HG03460 (cell line): ENCODE data around the gene ZBTB2.
"Not testable (repeated sequence)": the region's sequence is repeated elsewhere in the genome, so short reads cannot be mapped to it uniquely, and the experiment has no call there.

Experiments
- ATAC-seq: cut with Tn5 transposase; IDR thresholded peaks from one replicate; pipeline ENCODE4 v1.9.1; 2021; ENCODE audit not compliant: unreplicated experiment

The ZBTB2 gene

DNA sequence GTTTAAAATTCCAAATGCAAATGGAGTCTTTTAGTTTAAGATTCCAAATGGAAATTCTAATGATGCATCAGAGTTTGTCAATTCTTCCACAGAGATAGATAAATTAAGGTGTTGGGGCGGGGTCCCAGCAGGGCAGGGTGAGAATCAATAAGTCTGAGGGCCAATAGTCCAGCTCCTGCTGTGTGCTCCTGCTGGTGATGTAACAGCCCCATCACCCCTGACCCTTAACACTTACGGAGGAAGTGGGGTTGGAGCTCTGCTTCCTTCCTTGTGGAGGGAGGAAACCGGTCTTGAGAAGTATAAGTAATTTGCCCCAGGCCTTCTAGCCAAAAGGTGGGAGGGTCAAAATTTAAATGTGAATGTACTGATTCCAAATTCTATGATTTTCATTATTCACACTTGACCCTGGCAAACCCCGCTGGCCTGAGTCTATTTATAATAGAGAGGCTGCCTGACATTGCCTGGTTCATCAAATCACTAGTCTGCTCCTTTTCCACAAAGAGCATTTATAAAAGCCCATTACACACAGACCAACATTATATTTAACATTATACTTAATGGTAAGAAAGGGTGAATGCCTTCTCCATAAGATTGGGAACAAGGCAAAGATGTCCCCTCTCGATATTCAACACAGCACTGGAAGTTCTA is 17.2 kb downstream of the ZBTB2 start:
- no peak for ATAC-seq

DNA sequence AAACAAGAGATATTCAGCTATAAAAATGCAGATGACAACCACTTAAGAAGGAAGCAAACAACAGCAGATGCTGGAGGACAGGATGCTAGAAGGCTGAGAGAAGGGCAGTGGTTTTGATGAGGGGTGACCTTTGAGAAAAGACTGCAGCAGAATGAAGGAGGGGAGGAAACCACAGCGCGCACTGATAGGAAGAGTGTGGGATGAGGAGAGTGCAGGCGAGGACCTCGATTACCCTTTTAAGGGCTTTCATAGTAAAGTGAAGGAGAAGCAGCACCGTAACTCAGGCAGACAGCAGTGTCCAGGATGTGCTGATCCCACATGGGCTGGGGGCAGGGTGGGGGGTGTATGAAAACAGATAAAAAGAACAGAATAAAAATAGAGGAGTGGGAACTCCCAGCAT is 19.2 kb downstream of the ZBTB2 start:
- no peak for ATAC-seq

DNA sequence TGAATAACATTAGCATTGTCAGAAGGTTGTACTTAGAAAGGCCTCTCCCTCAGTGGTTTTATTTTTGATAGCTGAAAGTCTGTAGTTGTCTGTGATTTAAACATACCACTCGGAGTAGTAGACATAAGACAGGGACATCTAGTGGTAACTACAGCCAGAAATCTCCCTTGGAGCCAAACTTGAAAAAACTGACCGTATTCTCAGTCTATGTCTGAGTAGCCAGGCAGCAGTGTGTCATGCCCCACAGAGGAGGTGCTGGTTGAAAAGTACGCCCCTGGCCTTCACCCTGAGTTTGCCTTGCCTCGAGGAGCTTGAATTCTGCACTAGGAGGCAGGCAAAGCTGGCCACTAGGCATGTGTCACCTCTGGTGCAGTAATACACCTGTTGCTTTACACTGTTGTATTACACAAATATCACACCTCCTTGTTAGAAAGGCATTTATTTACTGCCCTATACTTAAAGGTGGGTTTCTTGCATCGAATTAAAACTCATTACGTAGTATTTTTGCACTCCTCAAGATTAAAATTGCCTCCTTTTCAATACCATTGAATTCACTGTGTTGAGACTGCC is 20.8 kb downstream of the ZBTB2 start:
- ATAC-seq = no peak

DNA sequence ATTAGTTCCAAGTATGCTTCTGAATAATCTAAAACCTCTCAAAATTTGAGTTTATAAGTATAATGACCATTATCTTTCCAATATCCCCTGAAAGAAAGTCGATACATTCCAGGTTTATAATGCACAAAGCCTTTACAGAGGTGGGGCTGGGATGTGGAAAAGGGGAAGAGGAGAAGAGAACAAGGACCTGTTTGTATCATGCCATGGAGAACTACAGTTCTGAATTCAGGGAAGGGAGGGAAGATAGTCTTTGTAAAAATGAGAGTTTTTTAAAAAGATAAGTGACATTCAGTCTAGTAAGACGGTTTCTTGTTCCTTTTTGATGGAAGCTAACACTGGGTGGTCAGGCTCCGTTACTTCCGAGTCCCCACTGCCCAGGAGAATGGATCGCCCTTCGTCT is 26.1 kb downstream of the ZBTB2 start:
- ATAC-seq = no peak

DNA sequence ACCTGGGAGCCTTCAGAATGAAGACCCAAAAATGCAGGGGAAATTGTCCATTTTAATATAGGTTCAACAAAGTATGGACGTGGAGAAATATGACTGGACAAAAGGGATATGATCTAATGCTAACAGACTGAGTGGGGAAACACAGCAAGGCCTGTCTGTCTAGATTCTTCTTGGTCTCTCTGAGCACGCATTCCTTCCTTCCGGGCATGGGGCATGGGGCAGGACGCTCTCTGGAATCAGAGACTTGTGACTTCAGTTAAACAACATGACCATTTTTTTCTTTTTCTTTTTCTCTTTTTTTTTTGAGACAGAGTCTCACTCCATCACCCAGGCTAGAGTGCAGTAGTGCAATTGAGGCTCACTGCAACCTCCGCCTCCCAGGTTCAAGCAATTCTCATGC is 31.9 kb downstream of the ZBTB2 start:
- ATAC-seq = no peak

DNA sequence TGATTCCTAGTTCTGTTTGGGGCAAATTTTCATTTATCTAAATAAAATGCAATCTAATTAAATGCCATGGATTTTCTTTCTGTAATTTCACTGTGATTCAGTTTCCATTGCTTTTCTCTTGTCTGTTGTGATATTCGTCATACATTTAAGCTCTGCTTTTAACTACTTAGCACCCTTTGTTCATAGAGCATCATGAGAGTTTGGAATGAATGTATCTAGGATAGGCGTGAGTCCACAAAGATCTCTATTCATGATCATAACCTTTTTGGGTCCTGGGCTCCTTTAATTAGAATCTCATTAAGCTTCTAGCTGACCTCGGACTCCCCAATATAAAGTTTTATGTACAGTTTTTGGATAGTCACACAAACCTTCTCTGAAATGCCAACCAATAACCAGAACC is 32.9 kb downstream of the ZBTB2 start:
- no peak for ATAC-seq

DNA sequence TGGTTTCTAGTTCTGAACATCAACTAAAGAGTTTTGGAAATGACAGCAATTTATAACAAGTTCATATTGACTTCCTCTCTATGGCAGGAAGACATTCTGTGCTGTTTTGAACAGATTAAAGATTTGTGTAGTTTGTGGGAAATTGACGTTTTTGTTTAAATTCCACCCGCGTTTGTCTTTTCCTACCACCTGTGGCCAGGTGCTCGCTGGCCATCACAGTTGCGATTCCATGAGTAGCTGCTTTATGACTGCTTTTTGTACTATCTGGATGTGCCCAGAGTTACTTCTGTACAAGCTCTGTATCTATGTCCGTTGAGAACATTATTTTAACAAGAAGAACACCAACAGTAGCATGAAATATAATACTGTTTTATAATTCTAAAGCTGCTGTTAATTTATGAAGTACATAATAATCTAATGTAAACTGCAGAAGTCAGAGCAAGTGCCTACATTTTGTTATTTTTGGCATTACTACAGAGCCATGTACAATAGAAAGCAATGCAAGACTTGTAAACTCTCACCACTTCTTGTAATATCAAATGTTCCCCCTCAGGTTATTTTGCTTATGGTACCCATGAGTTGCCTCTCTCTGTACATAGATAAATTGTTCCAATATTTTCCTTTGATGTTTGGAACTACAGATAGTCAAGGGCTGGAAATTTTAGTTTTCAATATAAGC is 33.5 kb downstream of the ZBTB2 start:
- ATAC-seq = no peak

DNA sequence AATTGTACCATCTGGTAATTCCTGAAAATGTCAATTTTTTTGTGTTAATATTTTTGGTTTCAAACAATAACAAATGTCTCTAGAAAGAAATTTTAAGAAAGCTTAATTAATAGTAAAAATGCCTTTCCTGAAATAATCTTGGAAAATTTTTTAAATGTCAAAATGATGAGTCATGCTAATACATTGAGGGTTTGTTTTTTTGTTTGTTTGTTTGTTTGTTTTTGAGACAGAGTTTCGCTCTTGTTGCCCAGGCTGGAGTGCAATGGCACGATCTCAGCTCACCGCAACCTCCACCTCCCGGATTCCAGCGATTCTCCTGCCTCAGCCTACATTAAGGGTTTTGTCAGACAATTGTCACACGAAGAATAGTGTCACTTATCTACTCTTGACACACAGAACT is 34.4 kb downstream of the ZBTB2 start:
- ATAC-seq = not testable (repeated sequence)

DNA sequence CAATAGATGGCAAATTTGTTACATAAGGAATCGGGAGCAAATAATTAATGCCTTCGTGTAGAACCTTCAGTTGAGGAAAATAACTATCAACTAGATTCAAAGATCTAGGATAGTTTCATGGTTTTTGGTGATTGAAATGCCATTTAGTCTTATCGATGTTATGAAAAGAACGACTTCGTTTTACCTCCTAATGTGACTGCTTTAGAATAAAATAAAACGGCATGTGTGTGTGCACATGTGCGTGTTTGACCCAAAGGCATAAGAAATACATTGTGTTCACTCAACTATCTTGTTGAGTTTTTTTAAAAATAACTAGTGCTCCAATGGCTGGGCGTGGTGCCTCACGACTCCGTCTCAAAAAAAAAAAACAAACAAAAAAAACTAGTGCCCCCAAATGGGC is 37.6 kb downstream of the ZBTB2 start:
- no peak for ATAC-seq

DNA sequence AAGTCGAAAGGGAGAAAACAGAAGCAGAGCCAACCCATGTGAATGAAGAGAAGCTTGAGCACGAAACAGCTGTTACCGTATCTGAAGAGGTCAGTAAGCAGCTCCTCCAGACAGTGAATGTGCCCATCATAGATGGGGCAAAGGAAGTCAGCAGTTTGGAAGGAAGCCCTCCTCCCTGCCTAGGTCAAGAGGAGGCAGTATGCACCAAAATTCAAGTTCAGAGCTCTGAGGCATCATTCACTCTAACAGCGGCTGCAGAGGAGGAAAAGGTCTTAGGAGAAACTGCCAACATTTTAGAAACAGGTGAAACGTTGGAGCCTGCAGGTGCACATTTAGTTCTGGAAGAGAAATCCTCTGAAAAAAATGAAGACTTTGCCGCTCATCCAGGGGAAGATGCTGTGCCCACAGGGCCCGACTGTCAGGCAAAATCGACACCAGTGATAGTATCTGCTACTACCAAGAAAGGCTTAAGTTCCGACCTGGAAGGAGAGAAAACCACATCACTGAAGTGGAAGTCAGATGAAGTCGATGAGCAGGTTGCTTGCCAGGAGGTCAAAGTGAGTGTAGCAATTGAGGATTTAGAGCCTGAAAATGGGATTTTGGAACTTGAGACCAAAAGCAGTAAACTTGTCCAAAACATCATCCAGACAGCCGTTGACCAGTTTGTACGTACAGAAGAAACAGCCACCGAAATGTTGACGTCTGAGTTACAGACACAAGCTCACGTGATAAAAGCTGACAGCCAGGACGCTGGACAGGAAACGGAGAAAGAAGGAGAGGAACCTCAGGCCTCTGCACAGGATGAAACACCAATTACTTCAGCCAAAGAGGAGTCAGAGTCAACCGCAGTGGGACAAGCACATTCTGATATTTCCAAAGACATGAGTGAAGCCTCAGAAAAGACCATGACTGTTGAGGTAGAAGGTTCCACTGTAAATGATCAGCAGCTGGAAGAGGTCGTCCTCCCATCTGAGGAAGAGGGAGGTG is 38.7 kb downstream of the ZBTB2 start:
- no peak for ATAC-seq

DNA sequence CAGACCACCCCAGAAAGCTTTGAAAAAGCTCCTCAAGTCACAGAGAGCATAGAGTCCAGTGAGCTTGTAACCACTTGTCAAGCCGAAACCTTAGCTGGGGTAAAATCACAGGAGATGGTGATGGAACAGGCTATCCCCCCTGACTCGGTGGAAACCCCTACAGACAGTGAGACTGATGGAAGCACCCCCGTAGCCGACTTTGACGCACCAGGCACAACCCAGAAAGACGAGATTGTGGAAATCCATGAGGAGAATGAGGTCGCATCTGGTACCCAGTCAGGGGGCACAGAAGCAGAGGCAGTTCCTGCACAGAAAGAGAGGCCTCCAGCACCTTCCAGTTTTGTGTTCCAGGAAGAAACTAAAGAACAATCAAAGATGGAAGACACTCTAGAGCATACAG is 39.6 kb downstream of the ZBTB2 start:
- ATAC-seq = no peak

DNA sequence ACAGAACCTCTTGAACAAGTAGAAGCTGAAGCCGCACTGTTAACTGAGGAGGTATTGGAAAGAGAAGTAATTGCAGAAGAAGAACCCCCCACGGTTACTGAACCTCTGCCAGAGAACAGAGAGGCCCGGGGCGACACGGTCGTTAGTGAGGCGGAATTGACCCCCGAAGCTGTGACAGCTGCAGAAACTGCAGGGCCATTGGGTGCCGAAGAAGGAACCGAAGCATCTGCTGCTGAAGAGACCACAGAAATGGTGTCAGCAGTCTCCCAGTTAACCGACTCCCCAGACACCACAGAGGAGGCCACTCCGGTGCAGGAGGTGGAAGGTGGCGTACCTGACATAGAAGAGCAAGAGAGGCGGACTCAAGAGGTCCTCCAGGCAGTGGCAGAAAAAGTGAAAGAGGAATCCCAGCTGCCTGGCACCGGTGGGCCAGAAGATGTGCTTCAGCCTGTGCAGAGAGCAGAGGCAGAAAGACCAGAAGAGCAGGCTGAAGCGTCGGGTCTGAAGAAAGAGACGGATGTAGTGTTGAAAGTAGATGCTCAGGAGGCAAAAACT is 40.1 kb downstream of the ZBTB2 start:
- ATAC-seq = no peak

DNA sequence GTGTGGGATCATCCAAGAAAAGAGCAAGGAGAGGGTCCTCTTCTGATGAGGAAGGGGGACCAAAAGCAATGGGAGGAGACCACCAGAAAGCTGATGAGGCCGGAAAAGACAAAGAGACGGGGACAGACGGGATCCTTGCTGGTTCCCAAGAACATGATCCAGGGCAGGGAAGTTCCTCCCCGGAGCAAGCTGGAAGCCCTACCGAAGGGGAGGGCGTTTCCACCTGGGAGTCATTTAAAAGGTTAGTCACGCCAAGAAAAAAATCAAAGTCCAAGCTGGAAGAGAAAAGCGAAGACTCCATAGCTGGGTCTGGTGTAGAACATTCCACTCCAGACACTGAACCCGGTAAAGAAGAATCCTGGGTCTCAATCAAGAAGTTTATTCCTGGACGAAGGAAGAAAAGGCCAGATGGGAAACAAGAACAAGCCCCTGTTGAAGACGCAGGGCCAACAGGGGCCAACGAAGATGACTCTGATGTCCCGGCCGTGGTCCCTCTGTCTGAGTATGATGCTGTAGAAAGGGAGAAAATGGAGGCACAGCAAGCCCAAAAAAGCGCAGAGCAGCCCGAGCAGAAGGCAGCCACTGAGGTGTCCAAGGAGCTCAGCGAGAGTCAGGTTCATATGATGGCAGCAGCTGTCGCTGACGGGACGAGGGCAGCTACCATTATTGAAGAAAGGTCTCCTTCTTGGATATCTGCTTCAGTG is 40.8 kb downstream of the ZBTB2 start:
- no peak for ATAC-seq

DNA sequence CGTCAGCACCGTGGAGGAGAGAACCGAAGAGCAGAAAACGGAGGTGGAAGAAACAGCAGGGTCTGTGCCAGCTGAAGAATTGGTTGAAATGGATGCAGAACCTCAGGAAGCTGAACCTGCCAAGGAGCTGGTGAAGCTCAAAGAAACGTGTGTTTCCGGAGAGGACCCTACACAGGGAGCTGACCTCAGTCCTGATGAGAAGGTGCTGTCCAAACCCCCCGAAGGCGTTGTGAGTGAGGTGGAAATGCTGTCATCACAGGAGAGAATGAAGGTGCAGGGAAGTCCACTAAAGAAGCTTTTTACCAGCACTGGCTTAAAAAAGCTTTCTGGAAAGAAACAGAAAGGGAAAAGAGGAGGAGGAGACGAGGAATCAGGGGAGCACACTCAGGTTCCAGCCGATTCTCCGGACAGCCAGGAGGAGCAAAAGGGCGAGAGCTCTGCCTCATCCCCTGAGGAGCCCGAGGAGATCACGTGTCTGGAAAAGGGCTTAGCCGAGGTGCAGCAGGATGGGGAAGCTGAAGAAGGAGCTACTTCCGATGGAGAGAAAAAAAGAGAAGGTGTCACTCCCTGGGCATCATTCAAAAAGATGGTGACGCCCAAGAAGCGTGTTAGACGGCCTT is 41.6 kb downstream of the ZBTB2 start:
- ATAC-seq = no peak

DNA sequence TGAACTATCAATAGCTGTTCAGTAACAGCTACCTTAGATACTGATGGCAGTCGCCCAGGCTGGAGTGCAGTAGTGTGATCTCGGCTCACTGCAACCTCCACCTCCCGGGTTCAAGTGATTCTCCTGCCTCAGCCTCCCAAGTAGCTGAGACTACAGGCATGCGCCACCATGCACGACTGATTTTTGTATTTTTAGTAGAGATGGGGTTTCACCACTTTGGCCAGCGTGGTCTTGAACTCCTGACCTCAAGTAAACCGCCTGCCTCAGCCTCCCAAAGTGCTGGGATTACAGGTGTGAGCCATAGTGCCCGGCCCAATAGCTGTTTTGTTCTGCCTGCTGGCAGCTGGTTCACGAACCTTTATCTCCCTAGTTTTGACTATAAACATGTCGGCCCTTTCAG is 48.6 kb downstream of the ZBTB2 start:
- not testable (repeated sequence) for ATAC-seq

DNA sequence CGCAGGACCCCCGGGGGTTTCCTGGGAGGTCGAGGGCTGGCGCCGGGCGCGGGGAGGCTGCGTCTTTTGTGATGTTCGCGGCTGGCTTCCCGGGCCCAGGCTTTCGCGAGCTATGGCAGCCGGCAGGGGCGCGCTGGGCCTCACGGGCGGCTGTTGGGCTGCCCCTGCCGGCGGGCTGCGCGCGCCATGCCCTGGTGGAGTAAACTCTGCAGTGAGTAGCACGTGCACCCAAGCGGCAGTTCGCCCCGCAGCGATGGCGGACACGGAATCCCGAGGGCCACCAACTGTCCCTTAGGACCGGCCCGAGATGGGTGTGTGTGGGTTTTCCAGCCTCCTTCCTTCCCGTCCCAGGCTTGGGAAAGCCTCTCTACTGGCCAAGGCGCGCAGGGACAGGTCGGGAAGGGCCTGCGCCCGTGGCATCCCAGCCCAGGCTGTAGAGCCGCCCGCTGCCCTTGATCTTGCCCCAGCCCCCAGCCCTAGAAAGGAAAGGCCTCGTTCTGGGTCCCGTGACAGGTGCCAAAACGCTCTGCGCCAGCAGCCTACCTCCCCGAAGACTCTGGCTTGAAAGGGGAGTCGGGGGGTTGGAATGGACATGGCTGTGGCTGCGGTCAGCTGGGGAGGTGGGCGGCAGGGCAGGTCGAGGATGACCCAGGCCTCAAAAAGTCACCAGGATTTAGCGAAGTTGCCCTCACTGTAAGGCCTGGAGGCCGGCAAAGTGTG is 49.7 kb downstream of the ZBTB2 start:
- ATAC-seq = no peak

DNA sequence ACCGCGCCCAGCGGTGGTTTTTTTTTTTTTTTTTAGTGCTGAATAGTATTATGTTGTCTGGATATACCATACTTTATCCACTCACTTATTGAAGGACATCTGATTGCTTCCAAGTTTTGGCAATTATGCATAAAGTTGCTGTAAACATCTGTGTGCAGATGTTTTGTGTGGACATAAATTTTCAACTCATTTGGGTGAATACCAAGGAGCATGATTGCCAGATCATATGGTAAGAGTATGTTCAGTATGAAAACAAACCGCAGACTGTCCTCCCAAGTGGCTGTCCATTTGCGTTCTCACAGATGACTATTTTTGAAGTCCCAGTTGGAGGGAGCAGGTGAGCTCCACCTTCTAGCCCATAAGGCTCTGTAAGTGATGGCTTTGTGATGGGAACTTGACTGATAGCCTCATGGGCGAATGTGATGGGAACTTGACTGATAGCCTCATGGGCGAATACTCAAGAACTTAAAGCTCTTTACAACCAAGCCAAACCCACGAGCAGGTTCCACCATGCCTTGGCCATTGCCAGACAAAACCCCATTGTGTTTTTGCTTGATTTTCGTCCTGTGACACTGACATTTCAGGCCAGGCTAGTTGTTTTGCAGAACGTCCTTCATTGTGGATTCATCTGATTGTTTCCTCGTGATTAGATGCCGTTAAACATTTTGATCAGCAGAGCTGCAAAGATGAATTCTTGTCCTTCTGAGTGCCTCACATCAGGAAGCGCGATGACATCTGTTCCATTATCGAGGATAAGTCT is 51.0 kb downstream of the ZBTB2 start:
- ATAC-seq = no peak

DNA sequence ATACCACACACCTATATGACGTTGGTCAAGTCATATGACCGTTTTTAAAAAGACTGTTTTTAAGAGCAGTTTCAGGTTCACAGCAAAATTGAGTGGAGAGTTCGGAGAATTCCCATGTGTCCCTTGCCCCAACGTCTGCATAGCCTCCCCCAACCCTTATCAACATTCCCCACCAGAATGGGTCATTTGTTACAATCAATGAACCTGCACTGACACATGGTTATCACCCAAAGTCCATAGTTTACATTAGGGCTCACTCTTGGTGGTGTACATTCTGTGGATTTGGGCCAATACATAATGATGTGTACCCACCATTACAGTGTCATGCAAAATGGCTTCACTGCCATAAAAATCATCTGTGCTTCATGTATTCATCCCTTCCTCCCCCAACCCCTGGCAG is 52.0 kb downstream of the ZBTB2 start:
- no peak for ATAC-seq
